ENCODE measurements around the gene TLL2. TPM values are rescaled to one million over a fixed set of nuclear protein-coding genes. Genes with fewer than 3 reads are reported as not detected.

TLL2 gene
- polyA plus RNA-seq, 3 donors, result not detected

- no peaks in the 10 kb centered on the region for H4K20me1 ChIP-seq (ENCODE audit: insufficient read depth, low read length)
- no peak overlapping the region for H3K4me3 ChIP-seq (replicated peaks in 1 of 3; ENCODE audit: low read depth in 2 of 3, low read length in 3 of 3)
- H3K27me3 ChIP-seq (ENCODE audit: control insufficient read depth in 2 of 2, insufficient read depth in 2 of 2, low read length in 2 of 2), result no peaks in the 10 kb centered on the region
- H3K9me3 ChIP-seq (replicated peaks in 1 of 2; ENCODE audit: control insufficient read depth in 1 of 2, insufficient read depth in 1 of 2, low read length in 2 of 2), result peaks cover 0 to 2% of the 10 kb centered on the region in 2 donors
- H3K79me2 ChIP-seq (ENCODE audit: insufficient read depth, low read length), result no peaks in the 10 kb centered on the region
- DNase-seq, result no peak
- intact Hi-C loops (cut with micrococcal nuclease), result no loop called here
- no peak overlapping the region for H2AFZ ChIP-seq (ENCODE audit: insufficient read depth, low read depth, low read length, poor library complexity, severe bottlenecking)
- H3K36me3 Mint-ChIP-seq, result no peaks in the 10 kb centered on the region
- no peak overlapping the region for H3K27ac ChIP-seq (ENCODE audit: low read depth in 1 of 2, low read length in 2 of 2)
- H3K4me3 Mint-ChIP-seq, result no peak overlapping the region
- H3K4me2 ChIP-seq (replicated peaks; ENCODE audit: extremely low read depth, low read length, poor library complexity, severe bottlenecking), result no peak overlapping the region
- no peaks in the 10 kb centered on the region for H3K36me3 ChIP-seq (replicated peaks in 1 of 2; ENCODE audit: control insufficient read depth in 1 of 2, insufficient read depth in 2 of 2, low read length in 2 of 2)
- no peak overlapping the region for H3K9ac ChIP-seq (ENCODE audit: insufficient read depth, low read length, poor library complexity, severe bottlenecking)
- H3K4me1 ChIP-seq (ENCODE audit: control insufficient read depth in 1 of 2, insufficient read depth in 2 of 2, low read length in 2 of 2), result no peaks in the 10 kb centered on the region
- no peak for TF ChIP-seq CTCF (IDR thresholded peaks at IDR 0.05)
- peaks cover 1 to 7% (median 3%) of the 10 kb centered on the region in 3 donors for H3K27me3 Mint-ChIP-seq (ENCODE audit: low read depth in 3 of 3)
- H3K27ac Mint-ChIP-seq, result no peak overlapping the region
- peaks cover 0 to 6% (median 2%) of the 10 kb centered on the region in 7 donors for H3K9me3 Mint-ChIP-seq
- H3K4me1 Mint-ChIP-seq, result no peaks in the 10 kb centered on the region
Observed at GRCh38 chr10:96352027-96352426, 161.7 kb downstream of the TLL2 start.

GRCh38 chr10:96346295-96346694, 167.4 kb downstream of the TLL2 start:
- Histone ChIP-seq H3K36me3 (replicated peaks in 1 of 2; ENCODE audit: control insufficient read depth in 1 of 2, insufficient read depth in 2 of 2, low read length in 2 of 2) (no peaks in the 10 kb centered on the region), H3K27ac (ENCODE audit: low read depth in 1 of 2, low read length in 2 of 2) (no peak overlapping the region), H3K79me2 (ENCODE audit: insufficient read depth, low read length) (no peaks in the 10 kb centered on the region), H3K4me1 (ENCODE audit: control insufficient read depth in 1 of 2, insufficient read depth in 2 of 2, low read length in 2 of 2) (no peaks in the 10 kb centered on the region), H3K27me3 (ENCODE audit: control insufficient read depth in 2 of 2, insufficient read depth in 2 of 2, low read length in 2 of 2) (no peaks in the 10 kb centered on the region), H3K9me3 (replicated peaks in 1 of 2; ENCODE audit: control insufficient read depth in 1 of 2, insufficient read depth in 1 of 2, low read length in 2 of 2) (peaks cover 5 to 7% of the 10 kb centered on the region in 2 donors), H2AFZ (ENCODE audit: insufficient read depth, low read depth, low read length, poor library complexity, severe bottlenecking) (no peak overlapping the region), H3K4me2 (replicated peaks; ENCODE audit: extremely low read depth, low read length, poor library complexity, severe bottlenecking) (no peak overlapping the region), H3K9ac (ENCODE audit: insufficient read depth, low read length, poor library complexity, severe bottlenecking) (no peak overlapping the region), H4K20me1 (ENCODE audit: insufficient read depth, low read length) (no peaks in the 10 kb centered on the region), H3K4me3 (replicated peaks in 1 of 3; ENCODE audit: low read depth in 2 of 3, low read length in 3 of 3) (no peak overlapping the region)
- intact Hi-C loops (cut with micrococcal nuclease), result no loop called here
- H3K27ac Mint-ChIP-seq, result peak overlapping the region in 1 of 7 donors; percentile 17
- H3K9me3 Mint-ChIP-seq, result peaks cover 6 to 21% (median 11%) of the 10 kb centered on the region in 7 donors
- H3K27me3 Mint-ChIP-seq (ENCODE audit: low read depth in 3 of 3), result peaks cover 0 to 3% (median 1%) of the 10 kb centered on the region in 3 donors
- TF ChIP-seq CTCF (IDR thresholded peaks at IDR 0.05), result no peak
- H3K36me3 Mint-ChIP-seq, result no peaks in the 10 kb centered on the region
- peaks cover 6% of the 10 kb centered on the region for H3K4me1 Mint-ChIP-seq
- no peak overlapping the region for H3K4me3 Mint-ChIP-seq
- DNase-seq, result no peak
- no CpG with 5 or more reads among the region's 1 CpG for WGBS (ENCODE audit: insufficient coverage)
